RWPE2 (cell line): ENCODE data around the gene CD93.

ENCODE experiments used
- ATAC-seq: fragments of 200-7000 bp; cut with Tn5 transposase; 3 replicates; pipeline ENCODE4 v1.9.1; 2021; ENCODE audit warnings: low read depth
- DNase-seq: peaks from one replicate; pipeline ENCODE4 v3.0.0-alpha.2; 2020; ENCODE audit warnings: low spot score
- H3K27ac ChIP-seq: fragments of 450-650 bp; 2 replicates; pipeline ENCODE4 v1.5.1; 2017; ENCODE audit warnings: mild to moderate bottlenecking; ENCODE audit not compliant: poor library complexity, severe bottlenecking
- H3K27me3 ChIP-seq: fragments of 250-450 bp; sonication (Bioruptor Pico); 2 replicates; pipeline ENCODE4 v1.5.1; 2021; ENCODE audit warnings: mild to moderate bottlenecking, moderate library complexity; ENCODE audit not compliant: insufficient read depth, poor library complexity, severe bottlenecking
- H3K36me3 ChIP-seq: fragments of 250-450 bp; sonication (Bioruptor Pico); 2 replicates; pipeline ENCODE4 v1.5.1; 2020; ENCODE audit warnings: low read depth, mild to moderate bottlenecking, moderate library complexity
- H3K4me1 ChIP-seq: fragments of 250-450 bp; sonication (Bioruptor Pico); 2 replicates; pipeline ENCODE4 v1.5.1; 2021; ENCODE audit warnings: mild to moderate bottlenecking, moderate library complexity; ENCODE audit not compliant: insufficient read depth, poor library complexity, severe bottlenecking
- H3K4me3 ChIP-seq: fragments of 250-450 bp; sonication (Bioruptor Pico); 2 replicates; pipeline ENCODE4 v1.5.1; 2021; ENCODE audit warnings: mild to moderate bottlenecking, moderate library complexity; ENCODE audit not compliant: severe bottlenecking
- H3K9me3 ChIP-seq: fragments of 250-450 bp; sonication (Bioruptor Pico); 2 replicates; pipeline ENCODE4 v1.5.1; 2021; ENCODE audit warnings: mild to moderate bottlenecking, moderate library complexity; ENCODE audit not compliant: severe bottlenecking
- TF ChIP-seq, protein P1 (sequence below): fragments of 450-650 bp; IDR thresholded peaks from one replicate; pipeline ENCODE4 v1.5.1; 2017; ENCODE audit warnings: mild to moderate bottlenecking, moderate library complexity; ENCODE audit not compliant: poor library complexity, severe bottlenecking

CD93 gene

GRCh38 chr20:23090147-23090546 is 4.0 kb upstream of the CD93 start:
- peaks cover 7% of the 10 kb centered on the region for H3K4me1 ChIP-seq
- H3K27ac ChIP-seq, result no peak overlapping the region
- no peaks in the 10 kb centered on the region for H3K36me3 ChIP-seq
- H3K4me3 ChIP-seq, result no peak overlapping the region
- ATAC-seq, result no peak
- no peaks in the 10 kb centered on the region for H3K27me3 ChIP-seq
- DNase-seq, result no peak
- TF ChIP-seq, protein P1, sequence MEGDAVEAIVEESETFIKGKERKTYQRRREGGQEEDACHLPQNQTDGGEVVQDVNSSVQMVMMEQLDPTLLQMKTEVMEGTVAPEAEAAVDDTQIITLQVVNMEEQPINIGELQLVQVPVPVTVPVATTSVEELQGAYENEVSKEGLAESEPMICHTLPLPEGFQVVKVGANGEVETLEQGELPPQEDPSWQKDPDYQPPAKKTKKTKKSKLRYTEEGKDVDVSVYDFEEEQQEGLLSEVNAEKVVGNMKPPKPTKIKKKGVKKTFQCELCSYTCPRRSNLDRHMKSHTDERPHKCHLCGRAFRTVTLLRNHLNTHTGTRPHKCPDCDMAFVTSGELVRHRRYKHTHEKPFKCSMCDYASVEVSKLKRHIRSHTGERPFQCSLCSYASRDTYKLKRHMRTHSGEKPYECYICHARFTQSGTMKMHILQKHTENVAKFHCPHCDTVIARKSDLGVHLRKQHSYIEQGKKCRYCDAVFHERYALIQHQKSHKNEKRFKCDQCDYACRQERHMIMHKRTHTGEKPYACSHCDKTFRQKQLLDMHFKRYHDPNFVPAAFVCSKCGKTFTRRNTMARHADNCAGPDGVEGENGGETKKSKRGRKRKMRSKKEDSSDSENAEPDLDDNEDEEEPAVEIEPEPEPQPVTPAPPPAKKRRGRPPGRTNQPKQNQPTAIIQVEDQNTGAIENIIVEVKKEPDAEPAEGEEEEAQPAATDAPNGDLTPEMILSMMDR, result no peak
- H3K9me3 ChIP-seq, result no peaks in the 10 kb centered on the region

DNA sequence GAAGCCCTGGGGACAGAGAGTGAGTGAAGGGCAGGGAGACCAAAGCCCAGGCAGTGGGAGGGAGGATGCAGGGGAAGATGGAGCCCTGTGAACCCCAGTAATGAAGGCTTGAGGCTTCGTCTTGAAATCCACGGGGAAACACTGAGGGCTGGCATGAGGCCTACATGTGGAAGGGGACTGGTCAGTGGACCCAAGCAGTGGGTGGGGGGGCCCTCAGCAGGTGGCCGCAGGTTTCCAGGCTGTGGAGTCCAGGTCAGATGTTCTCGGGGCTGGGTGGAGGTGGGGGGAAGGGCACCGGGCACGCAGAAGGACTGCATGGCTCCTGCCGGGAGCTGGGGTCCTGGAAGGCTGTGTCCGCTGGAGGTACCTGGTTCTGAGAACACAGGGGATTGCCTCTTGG is 2.7 kb upstream of the CD93 start:
- no peaks in the 10 kb centered on the region for H3K36me3 ChIP-seq
- ATAC-seq (no peak), DNase-seq (no peak)
- H3K27ac ChIP-seq, result no peak overlapping the region
- H3K27me3 ChIP-seq, result no peaks in the 10 kb centered on the region
- H3K4me3 ChIP-seq, result no peak overlapping the region
- no peaks in the 10 kb centered on the region for H3K9me3 ChIP-seq
- H3K4me1 ChIP-seq, result no peaks in the 10 kb centered on the region
- TF ChIP-seq, protein P1, result no peak

GRCh38 chr20:23087587-23088251 is 1.6 kb upstream of the CD93 start:
- H3K27me3 ChIP-seq, result no peaks in the 10 kb centered on the region
- H3K36me3 ChIP-seq, result no peaks in the 10 kb centered on the region
- ATAC-seq (no peak), DNase-seq (no peak)
- TF ChIP-seq, protein P1, result no peak
- no peak overlapping the region for H3K27ac ChIP-seq
- no peaks in the 10 kb centered on the region for H3K9me3 ChIP-seq
- H3K4me1 ChIP-seq, result peaks cover 10% of the 10 kb centered on the region
- H3K4me3 ChIP-seq, result no peak overlapping the region

GRCh38 chr20:23086931-23087411 is 847 bp upstream of the CD93 start:
- peaks cover 12% of the 10 kb centered on the region for H3K4me1 ChIP-seq
- no peaks in the 10 kb centered on the region for H3K9me3 ChIP-seq
- no peaks in the 10 kb centered on the region for H3K36me3 ChIP-seq
- no peak overlapping the region for H3K27ac ChIP-seq
- TF ChIP-seq, protein P1, result no peak
- H3K27me3 ChIP-seq, result no peaks in the 10 kb centered on the region
- no peak overlapping the region for H3K4me3 ChIP-seq
- DNase-seq, result no peak
- ATAC-seq, result no peak

DNA sequence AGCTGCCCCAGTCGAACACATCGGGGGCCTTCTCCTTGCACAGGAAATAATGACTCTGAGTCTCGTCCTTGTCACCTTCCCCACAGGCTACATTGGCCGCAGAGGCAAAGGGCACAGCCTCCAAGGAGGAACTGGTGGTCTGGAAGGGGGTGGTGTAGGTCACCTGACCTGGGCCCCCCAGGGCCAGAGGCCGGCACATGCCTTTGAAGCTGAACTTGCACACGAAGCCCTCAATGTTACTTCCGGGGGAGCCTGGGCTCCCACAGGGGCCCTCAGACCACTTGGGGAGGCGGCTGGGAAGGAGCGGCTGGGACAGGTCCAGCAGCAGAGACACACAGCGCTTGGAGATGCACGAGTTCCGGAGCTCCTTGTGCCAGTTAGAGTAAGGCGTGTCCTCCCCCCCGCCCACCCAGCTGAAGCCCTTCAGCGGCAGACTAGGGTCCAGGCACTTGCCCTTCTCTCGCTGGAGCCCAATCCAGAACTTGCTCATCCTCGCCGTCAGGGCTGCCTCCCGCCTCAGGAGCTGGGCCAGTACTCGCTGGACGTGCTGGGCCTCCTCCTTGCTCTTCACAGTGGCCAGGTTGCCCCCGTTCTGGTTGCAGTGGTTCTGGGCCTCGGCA is 578 bp downstream of the CD93 start:
- Histone ChIP-seq H3K4me3 (no peak overlapping the region), H3K27ac (no peak overlapping the region), H3K36me3 (no peaks in the 10 kb centered on the region), H3K9me3 (no peaks in the 10 kb centered on the region), H3K4me1 (peaks cover 12% of the 10 kb centered on the region), H3K27me3 (no peaks in the 10 kb centered on the region)
- DNase-seq (no peak), ATAC-seq (no peak)
- TF ChIP-seq, protein P1, result no peak
